HG03025 (cell line): ENCODE measurements around the gene STOM.

ENCODE experiments used
- ATAC-seq: cut with Tn5 transposase; IDR thresholded peaks from one replicate; pipeline ENCODE4 v1.9.1; 2021; ENCODE audit warnings: mild to moderate bottlenecking, moderate library complexity; ENCODE audit not compliant: unreplicated experiment, low FRiP score

The STOM gene

DNA sequence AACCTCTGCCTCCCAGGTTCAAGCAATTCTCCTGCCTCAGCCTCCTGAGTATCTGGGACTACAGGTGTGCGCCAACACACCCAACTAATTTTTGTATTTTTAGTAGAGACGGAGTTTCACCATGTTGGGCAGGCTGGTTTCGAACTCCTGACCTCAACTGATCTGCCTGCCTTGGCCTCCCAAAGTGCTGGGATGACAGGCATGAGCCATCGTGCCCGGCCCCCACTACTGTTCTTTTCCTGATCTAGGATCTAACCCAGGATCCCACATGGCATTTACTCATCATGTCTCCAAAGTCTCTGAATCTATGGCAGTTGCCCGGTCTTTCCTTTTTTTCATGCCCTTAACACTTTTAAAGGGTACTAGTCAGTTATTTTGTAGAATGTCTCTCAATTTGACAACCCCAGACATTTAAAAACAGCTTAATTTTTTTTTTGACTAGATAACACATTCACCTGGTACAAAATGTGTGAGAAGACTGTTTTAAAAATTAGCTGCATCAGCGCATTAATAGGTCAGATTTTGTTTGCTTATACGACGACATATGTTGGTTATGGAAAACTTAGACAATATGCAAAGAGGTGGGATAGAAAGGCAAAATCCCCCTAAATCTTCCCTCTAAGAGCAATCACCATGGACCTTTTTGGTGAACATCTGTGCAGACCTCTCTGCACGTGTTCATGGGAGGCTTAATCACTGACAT, 46.5 kb downstream of the STOM start:
- no peak for ATAC-seq

DNA sequence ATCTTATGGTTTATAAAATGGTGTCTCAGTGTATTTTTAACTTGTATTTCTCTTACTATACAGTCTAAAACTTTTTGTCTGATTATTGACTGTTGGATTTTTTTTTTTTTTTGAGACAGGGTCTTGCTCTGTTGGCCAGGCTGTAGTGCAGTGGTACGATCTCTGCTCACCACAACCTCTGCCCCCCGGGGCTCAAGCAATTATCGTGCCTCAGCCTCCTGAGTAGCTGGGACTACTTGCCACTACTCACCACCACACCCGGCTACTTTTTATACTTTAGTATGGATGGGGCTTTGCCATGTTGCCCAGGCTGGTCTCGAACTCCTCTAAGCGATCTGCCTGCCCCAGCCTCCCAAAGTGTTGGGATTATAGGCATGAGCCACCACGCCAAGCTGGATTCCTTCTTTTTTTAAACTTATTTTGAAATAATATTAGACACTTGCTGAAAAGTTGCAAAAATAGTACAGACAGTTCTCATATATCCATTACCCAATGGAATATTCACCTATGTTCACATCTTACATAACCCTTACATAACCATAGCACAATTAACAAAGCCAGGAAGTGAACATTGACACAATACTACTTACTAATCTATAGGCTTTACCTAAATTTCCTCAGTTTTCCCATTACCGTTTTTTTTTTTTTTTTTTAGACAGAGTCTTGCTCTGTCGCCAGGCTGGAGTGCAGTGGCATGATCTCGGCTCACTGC, 47.2 kb downstream of the STOM start:
- ATAC-seq: no peak

DNA sequence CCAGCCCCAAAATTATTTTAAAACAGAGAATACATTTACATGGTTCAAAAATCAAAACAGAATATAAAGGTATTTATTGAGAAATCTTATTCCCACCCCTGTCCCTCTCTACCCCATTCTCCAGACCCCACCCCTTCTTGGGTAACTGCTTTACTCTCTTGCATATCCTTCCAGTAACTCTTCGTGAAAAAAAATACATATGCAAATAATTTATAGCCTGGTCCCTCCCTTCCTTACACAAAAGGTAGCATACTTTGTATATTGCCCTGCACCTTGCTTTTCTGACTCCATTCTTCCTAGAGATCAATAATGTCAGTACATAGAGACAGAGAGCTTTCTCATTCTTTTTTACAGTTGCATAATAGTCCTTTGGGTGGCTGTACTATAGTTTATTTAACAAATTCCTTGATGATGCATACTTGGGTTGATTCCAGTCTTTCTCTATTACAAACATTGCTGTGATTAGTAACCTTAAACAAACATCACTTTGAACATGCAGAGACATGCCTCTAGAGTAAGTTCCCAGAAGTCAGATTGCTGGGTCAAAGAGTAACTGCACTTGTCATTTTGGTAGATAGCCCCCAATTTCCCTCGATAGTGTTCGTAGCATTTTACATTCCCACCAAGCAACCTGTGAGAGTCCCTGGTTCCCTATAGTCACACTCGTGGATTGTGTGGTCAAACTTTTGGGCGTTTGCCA, 47.9 kb downstream of the STOM start:
- ATAC-seq: no peak

DNA sequence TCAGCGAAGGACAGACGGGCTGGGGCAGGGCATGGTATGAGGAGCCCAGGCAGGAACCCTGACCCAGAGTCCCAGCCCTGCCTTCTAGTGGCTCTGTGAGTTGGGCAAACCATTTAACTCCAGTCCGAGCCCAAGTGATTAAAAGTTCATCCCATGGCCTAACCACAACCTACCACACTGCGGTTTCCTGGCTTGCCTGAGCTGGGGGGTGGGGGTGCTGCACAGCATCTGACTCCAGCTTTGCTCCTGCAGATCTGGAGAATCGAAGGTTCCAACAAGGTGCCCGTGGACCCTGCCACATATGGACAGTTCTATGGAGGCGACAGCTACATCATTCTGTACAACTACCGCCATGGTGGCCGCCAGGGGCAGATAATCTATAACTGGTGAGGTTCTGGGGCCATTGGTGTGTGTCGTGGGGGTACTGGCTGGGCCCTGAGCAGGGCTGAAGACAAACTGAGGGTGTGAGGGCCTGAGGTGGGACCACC, 49.0 kb downstream of the STOM start:
- ATAC-seq: no peak

DNA sequence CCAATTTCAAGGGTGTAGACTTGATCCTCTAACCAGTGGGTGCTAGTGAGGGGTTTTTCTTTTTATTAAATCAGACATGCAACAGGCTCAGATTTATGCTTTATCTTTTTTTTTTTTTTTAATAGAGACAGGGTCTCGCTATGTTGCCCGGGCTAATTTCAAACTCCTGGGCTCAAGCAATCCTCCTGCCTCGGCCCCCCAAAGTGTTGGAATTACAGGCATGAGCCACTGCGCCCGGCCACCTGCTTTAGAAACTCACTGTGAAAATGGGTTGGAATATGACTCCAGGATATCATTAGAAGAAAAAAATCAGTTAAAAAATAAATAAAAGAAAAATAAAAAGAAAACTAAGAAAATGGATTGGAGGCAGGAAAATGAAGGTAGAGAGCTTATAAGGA, 50.7 kb downstream of the STOM start:
- no peak for ATAC-seq

DNA sequence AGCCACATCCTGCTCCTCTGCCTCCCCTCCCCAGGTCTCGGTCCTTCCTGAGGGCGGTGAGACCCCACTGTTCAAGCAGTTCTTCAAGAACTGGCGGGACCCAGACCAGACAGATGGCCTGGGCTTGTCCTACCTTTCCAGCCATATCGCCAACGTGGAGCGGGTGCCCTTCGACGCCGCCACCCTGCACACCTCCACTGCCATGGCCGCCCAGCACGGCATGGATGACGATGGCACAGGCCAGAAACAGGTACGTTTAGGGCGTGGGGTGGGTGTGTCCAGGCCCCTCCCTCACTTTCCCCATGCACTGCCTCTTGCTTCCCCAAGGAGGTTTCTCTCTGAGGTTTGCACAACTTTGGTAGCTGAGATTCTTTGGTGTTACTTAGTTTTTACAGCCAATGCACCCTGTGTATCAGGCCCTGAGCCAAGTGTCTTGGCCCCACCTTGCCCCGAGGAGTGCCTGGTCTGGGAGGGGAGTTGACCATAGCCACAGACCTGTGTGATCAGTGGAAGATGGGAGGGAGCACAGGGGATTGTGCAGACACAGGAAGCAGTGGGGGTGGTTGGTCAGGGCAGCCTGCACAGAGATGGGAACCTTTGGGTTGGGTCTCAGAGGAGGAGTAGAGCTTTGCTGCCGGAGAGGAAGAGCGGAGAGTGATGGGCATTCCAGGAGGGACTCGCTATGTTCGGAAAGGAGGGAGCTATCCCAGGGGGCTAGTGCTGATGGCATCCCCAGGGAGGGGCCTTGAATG, 51.2 kb downstream of the STOM start:
- no peak for ATAC-seq

DNA sequence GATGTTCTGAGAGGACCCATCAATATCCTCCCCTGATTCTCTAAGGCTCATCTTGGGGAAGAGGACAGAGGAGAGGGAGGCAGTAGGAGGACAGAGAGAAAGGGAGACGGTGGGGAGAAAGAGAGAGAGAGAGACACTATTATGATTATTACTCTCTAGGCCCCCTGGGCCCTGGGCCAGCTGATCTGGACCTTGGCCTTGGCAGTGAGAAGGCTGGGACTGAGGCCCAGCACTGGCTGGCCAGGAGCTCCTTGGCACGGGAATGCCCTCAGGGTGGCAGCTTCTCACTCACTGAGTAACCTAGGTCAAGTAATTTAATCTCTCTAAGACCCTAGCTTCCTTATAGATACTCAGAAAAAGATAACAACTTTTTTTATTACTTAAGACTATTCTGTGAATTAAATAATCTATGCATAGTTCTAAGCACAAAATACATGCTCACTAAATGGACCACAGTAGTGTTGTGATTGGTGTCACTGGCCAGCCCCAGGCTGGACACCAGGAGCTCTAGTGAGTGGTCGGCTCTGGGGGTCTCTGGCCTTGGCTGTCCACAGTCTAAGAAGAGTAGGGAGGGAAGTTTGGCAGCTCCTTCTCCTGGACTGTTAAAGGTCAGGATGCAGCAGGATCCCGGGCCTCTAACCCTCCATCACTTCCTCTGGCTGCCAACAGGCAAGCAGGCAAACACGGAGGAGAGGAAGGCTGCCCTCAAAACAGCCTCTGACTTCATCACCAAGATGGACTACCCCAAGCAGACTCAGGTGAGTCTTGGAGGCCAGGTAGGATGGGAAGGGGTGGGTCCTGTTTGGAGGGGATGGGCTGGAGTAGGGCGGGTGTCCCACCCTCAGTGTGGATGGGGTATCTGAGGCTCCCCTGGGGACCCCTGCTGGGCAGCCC, 52.1 kb downstream of the STOM start:
- no peak for ATAC-seq

DNA sequence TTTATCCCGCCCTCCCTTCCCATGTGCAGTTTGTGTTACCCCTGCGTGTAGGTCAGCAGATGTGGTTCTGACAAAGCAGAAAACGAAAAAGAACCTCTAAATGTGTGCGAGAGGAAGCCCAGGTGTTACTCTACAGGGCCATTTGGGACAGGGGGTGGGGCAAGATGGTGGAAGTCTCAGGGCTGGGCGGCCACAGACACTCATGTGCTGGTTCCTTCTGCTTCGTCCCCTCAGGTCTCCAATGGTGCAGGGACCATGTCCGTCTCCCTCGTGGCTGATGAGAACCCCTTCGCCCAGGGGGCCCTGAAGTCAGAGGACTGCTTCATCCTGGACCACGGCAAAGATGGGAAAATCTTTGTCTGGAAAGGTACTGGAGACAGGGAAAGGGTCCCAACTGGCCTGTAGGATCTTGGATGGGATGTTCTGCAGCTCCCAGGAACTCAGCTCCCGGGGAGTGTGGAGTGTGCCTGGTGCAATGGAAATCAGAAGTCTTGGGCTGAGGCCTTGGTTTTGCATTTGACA, 53.1 kb downstream of the STOM start:
- no peak for ATAC-seq

DNA sequence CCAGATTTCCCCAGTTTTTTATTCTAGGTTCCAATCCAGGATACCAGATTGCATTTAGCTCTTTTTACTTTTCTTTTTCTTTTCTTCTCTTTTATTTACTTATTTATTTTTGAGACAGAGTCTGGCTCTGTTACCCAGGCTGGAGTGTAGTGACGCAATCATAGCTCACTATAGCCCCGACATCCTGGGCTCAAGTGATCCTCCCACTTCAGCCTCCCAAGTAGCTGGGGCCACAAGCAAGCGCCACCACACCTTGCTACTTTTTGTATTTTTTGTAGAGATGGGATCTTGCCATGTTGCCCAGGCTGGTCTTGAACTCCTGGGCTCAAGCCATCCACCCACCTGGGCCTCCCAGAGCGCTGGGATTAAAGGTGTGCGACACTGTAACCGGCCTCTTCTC, 53.7 kb downstream of the STOM start:
- ATAC-seq: no peak

DNA sequence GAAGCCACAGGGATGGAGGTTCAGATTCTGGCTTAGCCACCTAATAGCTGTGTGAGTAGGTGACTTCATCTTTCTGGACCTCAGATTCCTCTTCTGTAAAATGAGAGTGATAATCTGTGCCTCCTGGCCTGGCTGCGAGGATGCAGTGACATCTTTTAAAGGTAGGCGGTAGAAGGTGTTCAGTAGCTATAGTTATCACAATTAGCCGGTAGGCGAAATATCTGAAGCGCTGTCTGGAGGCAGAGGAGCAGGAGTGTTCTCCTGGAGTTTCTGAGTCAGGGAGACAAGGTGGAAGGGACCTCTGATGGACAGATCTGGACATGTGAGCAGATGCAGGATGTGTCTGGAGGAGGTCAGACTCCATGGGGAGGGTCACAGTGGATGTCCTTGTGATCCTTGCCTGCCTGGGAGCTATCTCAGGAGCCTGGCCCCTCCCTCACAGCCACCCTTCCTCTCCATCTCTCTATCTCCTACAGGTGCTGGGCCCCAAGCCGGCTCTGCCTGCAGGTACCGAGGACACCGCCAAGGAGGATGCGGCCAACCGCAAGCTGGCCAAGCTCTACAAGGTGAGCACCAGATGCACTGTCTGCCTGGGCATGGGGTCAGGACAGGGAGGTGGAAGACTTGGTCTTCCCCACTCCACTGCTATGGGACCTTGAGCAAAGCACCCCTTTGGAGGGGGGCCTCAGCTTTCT, 56.4 kb downstream of the STOM start:
- ATAC-seq: no peak

DNA sequence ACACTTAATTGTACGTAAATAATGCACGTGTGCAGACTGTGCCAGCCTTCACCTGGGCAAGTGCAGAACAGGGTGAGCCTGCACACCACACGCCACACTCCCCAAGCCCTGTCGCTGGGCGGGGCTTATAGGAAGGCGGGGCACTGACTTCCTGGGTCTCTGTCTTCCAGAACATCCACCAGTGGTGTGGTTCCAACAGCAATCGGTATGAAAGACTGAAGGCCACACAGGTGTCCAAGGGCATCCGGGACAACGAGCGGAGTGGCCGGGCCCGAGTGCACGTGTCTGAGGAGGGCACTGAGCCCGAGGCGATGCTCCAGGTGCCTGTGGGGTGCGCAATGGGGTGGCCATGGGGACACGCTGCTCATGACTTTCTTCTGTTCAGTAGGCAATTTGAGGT, 57.9 kb downstream of the STOM start:
- ATAC-seq: no peak

DNA sequence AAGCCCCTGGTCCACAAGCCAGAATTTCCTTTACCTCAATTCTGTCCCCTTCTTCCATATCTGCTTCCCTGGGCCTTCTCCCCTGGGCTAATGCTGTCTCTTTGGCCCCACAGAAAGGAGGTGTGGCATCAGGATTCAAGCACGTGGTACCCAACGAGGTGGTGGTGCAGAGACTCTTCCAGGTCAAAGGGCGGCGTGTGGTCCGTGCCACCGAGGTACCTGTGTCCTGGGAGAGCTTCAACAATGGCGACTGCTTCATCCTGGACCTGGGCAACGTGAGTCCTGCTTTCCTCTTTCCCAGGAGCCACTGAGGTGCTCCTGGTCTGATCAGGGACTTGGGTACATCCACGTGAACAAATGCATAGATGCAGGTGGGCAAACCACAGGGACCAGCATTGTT, 59.5 kb downstream of the STOM start:
- ATAC-seq: no peak

DNA sequence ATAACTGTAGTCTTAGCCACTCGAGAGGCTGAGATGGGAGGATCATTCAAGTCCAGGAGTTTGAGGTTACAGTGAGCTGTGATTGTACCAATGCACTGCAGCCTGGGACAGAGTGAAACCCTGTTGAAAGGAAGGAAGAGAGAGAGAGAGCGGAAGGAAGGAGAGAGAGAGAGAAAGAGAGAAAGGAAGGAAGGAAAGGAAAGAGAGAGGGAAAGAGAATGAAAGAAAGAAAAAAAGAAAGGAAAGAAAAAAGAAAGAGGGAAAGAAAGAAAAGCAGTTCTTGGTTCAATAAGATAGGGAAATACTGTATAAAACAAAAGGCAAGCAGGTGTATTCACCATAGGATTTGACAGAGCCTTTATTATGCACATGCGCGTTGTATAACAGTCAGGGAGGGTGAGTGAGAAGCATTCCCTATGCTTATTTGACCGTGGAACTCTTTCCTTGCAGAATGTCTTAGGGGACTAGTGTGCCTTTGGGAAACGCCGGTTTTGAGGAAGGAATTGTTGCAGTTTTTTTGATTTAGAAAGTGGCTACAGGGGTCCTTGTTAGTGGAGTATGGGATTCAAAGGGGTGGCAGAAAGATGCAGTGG, 60.1 kb downstream of the STOM start:
- ATAC-seq: no peak

DNA sequence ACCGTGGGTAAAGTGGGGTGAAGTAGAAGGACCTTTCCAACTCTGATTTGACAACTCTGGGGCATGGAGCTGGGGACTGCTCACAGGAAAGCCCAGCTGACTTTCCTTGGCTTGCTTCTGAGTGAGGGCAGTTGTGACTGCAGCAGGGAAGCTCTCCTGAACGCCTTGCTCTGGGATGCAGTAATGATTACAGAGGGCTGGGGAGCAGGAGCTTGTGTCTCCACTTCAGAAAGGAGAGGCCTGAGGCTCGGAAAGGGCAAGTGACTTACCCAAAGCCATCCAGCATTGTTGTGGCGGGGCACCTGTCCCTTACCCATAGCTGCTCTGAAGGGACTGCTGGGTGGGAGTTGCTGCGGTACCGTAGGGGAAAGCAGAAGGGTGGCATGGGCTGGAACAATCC, 60.9 kb downstream of the STOM start:
- ATAC-seq: no peak

DNA sequence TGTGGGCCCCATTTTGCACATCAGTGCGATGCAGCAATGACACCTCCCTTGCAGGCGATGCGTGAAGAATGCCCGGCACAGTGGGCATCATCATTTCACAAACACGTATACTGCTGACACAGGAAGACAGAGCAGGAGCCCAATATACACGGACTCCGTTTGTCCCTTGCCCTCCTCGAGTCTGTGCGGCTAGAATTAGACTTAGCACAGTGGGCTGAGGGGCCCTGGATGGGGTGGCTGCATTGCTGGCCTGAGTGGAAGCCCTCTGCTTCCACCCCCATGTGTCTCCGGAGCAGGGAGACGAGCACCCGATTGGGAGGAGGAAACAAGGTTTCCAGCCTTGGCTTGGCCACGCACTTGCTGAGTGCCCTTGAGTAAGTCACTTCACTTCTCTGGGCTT, 61.3 kb downstream of the STOM start:
- ATAC-seq: no peak

DNA sequence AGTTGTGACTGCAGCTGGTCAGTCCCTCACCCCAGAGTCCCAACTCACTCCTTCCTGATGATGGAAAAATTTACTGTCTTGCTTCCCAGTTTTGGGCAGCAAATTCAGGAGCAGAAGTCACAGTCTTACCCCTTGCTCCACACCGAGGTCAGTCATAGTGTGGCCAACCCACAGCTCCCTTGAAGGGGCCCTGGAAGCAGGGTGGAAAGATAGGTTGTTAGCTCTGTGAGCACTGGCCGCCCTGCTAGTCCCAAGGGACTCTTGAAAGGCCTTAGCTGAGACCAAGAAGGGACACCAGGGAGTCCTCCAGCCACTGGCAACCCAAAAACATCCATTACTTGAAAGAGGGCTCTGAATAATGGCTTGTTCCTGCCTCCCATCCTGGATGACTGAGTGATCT, 62.1 kb downstream of the STOM start:
- no peak for ATAC-seq

DNA sequence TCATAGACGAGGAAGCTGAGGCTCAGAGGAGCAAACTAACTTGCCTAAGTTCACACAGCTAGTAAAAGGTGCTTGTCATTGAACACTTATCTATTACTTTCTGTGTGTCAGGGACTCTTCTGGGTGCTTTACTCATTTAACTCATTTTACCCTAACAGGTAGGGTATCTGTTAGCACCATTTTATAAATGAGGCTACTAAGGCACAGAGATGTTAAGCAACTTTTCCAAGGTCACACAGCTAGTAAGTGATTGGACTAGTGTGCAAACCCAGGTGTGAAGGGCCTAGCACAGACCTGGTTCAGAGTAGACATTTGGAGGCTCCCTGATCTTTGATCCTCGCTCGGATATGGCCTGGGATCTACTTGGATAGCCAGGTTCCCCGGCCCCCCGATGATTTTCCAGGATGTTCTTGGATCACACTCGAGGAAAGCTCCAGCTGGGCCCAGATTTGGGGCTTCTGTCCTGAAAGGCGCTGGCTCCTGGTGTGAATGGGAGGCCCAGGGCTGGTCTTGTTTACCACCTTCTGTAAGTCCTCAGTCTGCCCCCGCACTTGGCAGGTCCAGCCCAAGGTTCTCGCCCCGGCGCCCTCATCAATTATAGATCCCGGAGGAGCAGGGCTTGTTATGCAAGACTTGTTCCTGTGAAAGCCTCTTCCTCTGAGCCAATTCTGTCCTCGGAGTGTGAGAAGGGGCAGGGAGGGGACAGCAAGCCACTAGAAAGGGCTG, 64.6 kb downstream of the STOM start:
- no peak for ATAC-seq

DNA sequence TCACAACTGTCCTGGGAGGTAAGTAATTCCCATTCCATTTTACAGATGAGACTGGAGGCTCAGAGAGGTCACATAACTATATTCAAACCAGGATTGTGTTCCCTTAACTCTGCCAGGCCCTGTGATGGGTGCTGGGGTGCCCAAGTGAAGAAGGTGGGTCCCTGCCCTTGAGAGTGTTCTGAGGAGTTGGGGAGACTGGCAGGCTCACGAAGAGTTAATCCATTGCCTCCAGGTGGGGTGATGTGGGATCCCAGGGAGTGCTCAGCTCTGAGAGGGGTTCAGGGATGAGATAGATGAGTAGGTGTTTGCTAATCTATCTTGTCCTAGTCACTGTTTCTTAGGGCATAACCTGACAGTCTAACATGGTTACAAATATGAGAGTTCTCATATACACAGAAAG, 65.3 kb downstream of the STOM start:
- no peak for ATAC-seq
